Upper lobe of left lung (tissue), 6 donors: ENCODE data around the gene CTNNBL1. TPM values are rescaled to one million over a fixed set of nuclear protein-coding genes. Genes with fewer than 3 reads are reported as not detected.
A peak's percentile ranks its signal among the peaks of the same experiment; 100 is the strongest.

Experiments
- ATAC-seq, 2 donors: fragments of 200-7000 bp; cut with Tn5 transposase; one replicate each; pipeline ENCODE4 v1.9.1; 2022; ENCODE audit warnings: mild to moderate bottlenecking in 2 of 2, moderate library complexity in 2 of 2; ENCODE audit not compliant: low FRiP score in 2 of 2
- DNase-seq, 2 donors: peaks; one replicate each; pipeline ENCODE4 v3.0.0-alpha.2; 2019 to 2020
- H3K27ac ChIP-seq, 4 donors: fragments of 200-600 bp; sonication (generic); one replicate each; pipeline ENCODE4 v1.5.1; 2016 to 2019
- H3K27me3 ChIP-seq, 4 donors: fragments of 200-600 bp; sonication (generic); one replicate each; pipeline ENCODE4 v1.5.1; 2017 to 2019
- H3K36me3 ChIP-seq, 4 donors: fragments of 200-600 bp; sonication (generic); one replicate each; pipeline ENCODE4 v1.5.1; 2016 to 2019
- H3K4me1 ChIP-seq, 4 donors: fragments of 200-600 bp; sonication (generic); one replicate each; pipeline ENCODE4 v1.5.1; 2018 to 2019
- H3K4me3 ChIP-seq, 4 donors: fragments of 200-600 bp; sonication (generic); one replicate each; pipeline ENCODE4 v1.5.1; 2017 to 2019; ENCODE audit warnings: mild to moderate bottlenecking in 2 of 4, moderate library complexity in 1 of 4
- H3K9me3 ChIP-seq, 4 donors: fragments of 200-600 bp; sonication (generic); one replicate each; pipeline ENCODE4 v1.5.1; 2018 to 2019
- EP300 ChIP-seq, 4 donors: sonication (generic); formaldehyde crosslinking; IDR thresholded peaks; one replicate each; pipeline ENCODE4 v1.5.1; 2017; ENCODE audit warnings: antibody characterized with exemption in 4 of 4, control low read depth in 2 of 4
- POLR2A ChIP-seq, 4 donors: fragments of 450-650 bp; IDR thresholded peaks; one replicate each; pipeline ENCODE4 v1.5.1; 2016 to 2017; ENCODE audit warnings: antibody characterized with exemption in 4 of 4, mild to moderate bottlenecking in 2 of 4
- POLR2AphosphoS5 ChIP-seq, 2 donors: sonication (generic); formaldehyde crosslinking; IDR thresholded peaks; one replicate each; pipeline ENCODE4 v1.5.1; 2017; ENCODE audit warnings: antibody characterized with exemption in 2 of 2
- WGBS, 2 donors: methylation state at CpG; one replicate each; pipeline ENCODE4 v1.1.5; 2017 to 2018; 5-methylcytosine and 5-hydroxymethylcytosine counted together
- total RNA-seq, 6 donors: library from RNA; depleted of rRNA in 4 of 6; stranded (reverse); fragments of >200 nt in 4 of 6; gene quantifications; one replicate each; pipeline versions ENCODE4 v1.1.0 to v1.2.1, GENCODE V29; 2016 to 2021
- TF ChIP-seq, protein P1 (sequence below), 6 experiments: fragments of 450-650 bp in 4 of 6; fragments of 200-600 bp in 2 of 6; sonication (generic) in 2 of 6; IDR thresholded peaks; one replicate each; pipeline ENCODE4 v1.5.1; 2016 to 2019; ENCODE audit warnings: antibody characterized with exemption in 6 of 6
- donor health status: DM: no; HTN: no; CAD: no; lungs with moderate emphysema.
- donor health status: DM: no; HTN: yes; CAD: no; lungs with severe emphysema.

The CTNNBL1 gene
- total RNA-seq, 6 donors from 2014 or later, result 25.1 to 61.0 (median 29.1) TPM

- H3K9me3 ChIP-seq, result no peaks in the 10 kb centered on the region
- peaks cover 9 to 19% (median 11%) of the 10 kb centered on the region in 4 donors for H3K4me1 ChIP-seq
- 5 to 7% methylated on average over 20 to 32 of the region's 34 CpGs for WGBS, 2 donors
- H3K27me3 ChIP-seq, result peaks cover 0 to 8% (median 2%) of the 10 kb centered on the region in 4 donors
- peak overlapping the region in 2 of 4 donors; percentile 9 to 18 for H3K27ac ChIP-seq
- H3K4me3 ChIP-seq, result peak overlapping the region in 3 of 4 donors; percentile 14 to 31 (median 27)
- ATAC-seq (peak; percentile 3 to 7), DNase-seq (peak; percentile 57 to 85)
- no peak for TF ChIP-seq EP300 (IDR thresholded peaks at IDR 0.05)
- TF ChIP-seq POLR2AphosphoS5 (IDR thresholded peaks at IDR 0.05), result no peak
- TF ChIP-seq POLR2A (IDR thresholded peaks at IDR 0.05), result no peak
- TF ChIP-seq, protein P1, sequence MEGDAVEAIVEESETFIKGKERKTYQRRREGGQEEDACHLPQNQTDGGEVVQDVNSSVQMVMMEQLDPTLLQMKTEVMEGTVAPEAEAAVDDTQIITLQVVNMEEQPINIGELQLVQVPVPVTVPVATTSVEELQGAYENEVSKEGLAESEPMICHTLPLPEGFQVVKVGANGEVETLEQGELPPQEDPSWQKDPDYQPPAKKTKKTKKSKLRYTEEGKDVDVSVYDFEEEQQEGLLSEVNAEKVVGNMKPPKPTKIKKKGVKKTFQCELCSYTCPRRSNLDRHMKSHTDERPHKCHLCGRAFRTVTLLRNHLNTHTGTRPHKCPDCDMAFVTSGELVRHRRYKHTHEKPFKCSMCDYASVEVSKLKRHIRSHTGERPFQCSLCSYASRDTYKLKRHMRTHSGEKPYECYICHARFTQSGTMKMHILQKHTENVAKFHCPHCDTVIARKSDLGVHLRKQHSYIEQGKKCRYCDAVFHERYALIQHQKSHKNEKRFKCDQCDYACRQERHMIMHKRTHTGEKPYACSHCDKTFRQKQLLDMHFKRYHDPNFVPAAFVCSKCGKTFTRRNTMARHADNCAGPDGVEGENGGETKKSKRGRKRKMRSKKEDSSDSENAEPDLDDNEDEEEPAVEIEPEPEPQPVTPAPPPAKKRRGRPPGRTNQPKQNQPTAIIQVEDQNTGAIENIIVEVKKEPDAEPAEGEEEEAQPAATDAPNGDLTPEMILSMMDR (IDR thresholded peaks at IDR 0.05), result no peak
- H3K36me3 ChIP-seq, result no peaks in the 10 kb centered on the region
Observed at GRCh38 chr20:37914672-37915433, 221.0 kb downstream of the CTNNBL1 start.

- peaks cover 9 to 19% (median 11%) of the 10 kb centered on the region in 4 donors for H3K4me1 ChIP-seq
- DNase-seq (no peak), ATAC-seq (peak in 1 of 2 donors; percentile 1)
- H3K27ac ChIP-seq, result peak overlapping the region in 1 of 4 donors; percentile 9
- WGBS, 2 donors, result 46 to 51% methylated on average over 5 to 10 of the region's 10 CpGs
- H3K27me3 ChIP-seq, result peaks cover 0 to 11% (median 2%) of the 10 kb centered on the region in 4 donors
- H3K9me3 ChIP-seq, result no peaks in the 10 kb centered on the region
- peak overlapping the region in 1 of 4 donors; percentile 31 for H3K4me3 ChIP-seq
- H3K36me3 ChIP-seq, result no peaks in the 10 kb centered on the region
- TF ChIP-seq POLR2AphosphoS5 (IDR thresholded peaks at IDR 0.05) (no peak), POLR2A (IDR thresholded peaks at IDR 0.05) (no peak), EP300 (IDR thresholded peaks at IDR 0.05) (no peak)
- TF ChIP-seq, protein P1 (IDR thresholded peaks at IDR 0.05), result no peak
Observed at GRCh38 chr20:37915434-37915787, 221.6 kb downstream of the CTNNBL1 start.

DNA sequence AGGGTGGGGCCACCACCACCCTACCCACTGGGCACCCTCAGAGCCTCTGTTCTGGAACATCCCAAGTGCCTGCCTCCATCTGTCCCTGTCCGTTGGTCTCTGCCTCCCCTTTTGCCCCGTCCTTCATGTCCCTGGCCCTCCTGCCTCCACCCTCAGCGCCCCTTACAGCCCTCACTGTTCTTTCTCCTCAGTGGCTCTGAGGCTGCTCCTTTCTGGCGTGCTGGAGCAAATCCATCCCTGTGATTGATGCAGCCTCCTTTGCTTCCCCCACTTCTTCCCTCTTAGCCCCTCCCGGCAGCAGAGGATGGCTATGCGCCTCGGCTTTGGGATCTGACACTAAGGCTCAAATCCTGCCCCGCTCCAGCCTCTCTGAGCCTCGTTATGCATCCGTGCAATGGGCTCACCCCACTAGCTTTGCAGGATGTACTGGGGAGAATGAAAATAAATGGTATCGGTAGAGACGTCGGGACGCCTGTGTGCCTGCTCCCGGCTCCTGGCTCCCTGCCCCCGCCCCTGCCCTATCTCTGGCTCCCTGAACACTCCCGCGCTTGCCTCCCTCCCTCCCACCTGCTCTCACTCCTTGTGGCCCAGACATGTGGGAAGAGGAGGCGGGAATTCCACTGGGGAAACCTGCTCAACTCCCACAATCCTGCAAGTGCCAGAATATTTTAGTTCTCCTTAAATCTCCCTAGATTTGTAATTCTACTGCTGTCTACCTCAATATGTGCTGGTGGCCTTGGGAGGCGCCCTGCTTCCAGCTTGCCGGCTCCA is 222.2 kb downstream of the CTNNBL1 start:
- no peak for TF ChIP-seq POLR2A (IDR thresholded peaks at IDR 0.05)
- no peaks in the 10 kb centered on the region for H3K36me3 ChIP-seq
- no peak overlapping the region for H3K4me3 ChIP-seq
- 22 to 34% methylated on average over 20 to 21 of the region's 21 CpGs for WGBS, 2 donors
- peaks cover 0 to 12% (median 2%) of the 10 kb centered on the region in 4 donors for H3K27me3 ChIP-seq
- no peak overlapping the region for H3K27ac ChIP-seq
- peaks cover 9 to 19% (median 11%) of the 10 kb centered on the region in 4 donors for H3K4me1 ChIP-seq
- no peak for DNase-seq
- ATAC-seq, result no peak
- no peaks in the 10 kb centered on the region for H3K9me3 ChIP-seq

GRCh38 chr20:37917461-37917860 is 223.6 kb downstream of the CTNNBL1 start:
- no peak for ATAC-seq
- TF ChIP-seq POLR2A (IDR thresholded peaks at IDR 0.05), result no peak
- no peaks in the 10 kb centered on the region for H3K36me3 ChIP-seq
- no peak overlapping the region for H3K27ac ChIP-seq
- peaks cover 0 to 12% (median 2%) of the 10 kb centered on the region in 4 donors for H3K27me3 ChIP-seq
- H3K4me3 ChIP-seq, result no peak overlapping the region
- H3K9me3 ChIP-seq, result no peaks in the 10 kb centered on the region
- 34 to 43% methylated on average over 11 to 12 of the region's 12 CpGs for WGBS, 2 donors
- no peak for DNase-seq
- peaks cover 9 to 19% (median 11%) of the 10 kb centered on the region in 4 donors for H3K4me1 ChIP-seq

GRCh38 chr20:37918035-37918434 is 224.2 kb downstream of the CTNNBL1 start:
- DNase-seq (no peak), ATAC-seq (no peak)
- Histone ChIP-seq H3K36me3 (no peaks in the 10 kb centered on the region), H3K27me3 (peaks cover 0 to 12% (median 2%) of the 10 kb centered on the region in 4 donors), H3K4me1 (peaks cover 9 to 19% (median 11%) of the 10 kb centered on the region in 4 donors), H3K4me3 (no peak overlapping the region), H3K27ac (no peak overlapping the region), H3K9me3 (no peaks in the 10 kb centered on the region)
- no peak for TF ChIP-seq EP300 (IDR thresholded peaks at IDR 0.05)
- no peak for TF ChIP-seq POLR2A (IDR thresholded peaks at IDR 0.05)
- TF ChIP-seq, protein P1 (IDR thresholded peaks at IDR 0.05), result no peak
- no peak for TF ChIP-seq POLR2AphosphoS5 (IDR thresholded peaks at IDR 0.05)
- 78 to 79% methylated on average over 6 of the region's 6 CpGs for WGBS, 2 donors
